ENCODE data around the gene SDR42E1. TPM values are rescaled to one million over a fixed set of nuclear protein-coding genes. Genes with fewer than 3 reads are reported as not detected.
A peak's percentile ranks its signal among the peaks of the same experiment; 100 is the strongest.

The SDR42E1 gene
- total RNA-seq, 6 experiments from 2014 or later, result 3.4 to 5.9 (median 4.5) TPM

DNA sequence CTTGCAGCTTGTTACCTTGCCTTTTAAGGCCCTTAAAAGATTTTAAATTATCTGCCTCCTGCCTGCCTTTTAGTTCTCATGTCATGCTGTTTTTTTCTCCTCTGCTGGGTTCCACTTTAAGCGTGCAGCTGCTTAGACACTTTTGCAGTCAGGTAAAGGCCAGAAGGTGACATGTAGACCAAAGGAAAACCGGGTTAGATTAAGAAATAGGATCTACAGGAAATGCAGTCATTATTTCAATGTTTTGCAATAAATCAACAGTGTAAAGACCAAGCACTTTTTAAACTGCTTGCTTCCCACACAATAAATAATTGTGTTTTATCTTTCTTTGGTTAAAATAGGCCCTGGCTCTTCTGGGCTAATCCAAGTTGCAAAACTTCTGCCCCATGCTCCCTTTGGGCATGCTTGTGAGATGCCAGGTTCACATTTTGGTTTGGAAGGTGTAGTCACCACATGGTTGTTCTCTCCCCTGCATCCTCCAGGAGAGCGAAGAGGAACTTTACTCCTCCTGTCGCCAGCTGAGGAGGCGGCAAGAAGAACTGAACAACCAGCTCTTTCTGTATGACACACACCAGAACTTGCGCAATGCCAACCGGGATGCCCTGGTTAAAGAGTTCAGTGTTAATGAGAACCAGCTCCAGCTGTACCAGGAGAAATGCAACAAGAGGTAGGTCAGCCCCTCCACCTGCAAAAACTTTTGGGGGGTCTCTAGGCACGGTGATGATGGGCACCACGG is 54.9 kb downstream of the SDR42E1 start:
- ATAC-seq, result peak; percentile 44 to 92 (median 74)
- peak; percentile 64 to 72 (median 68) for DNase-seq
- 53% methylated on average over 4 of the region's 9 CpGs for WGBS (ENCODE audit: insufficient coverage, low coverage, low lambda C conversion rate, missing lambda C conversion rate)
- peaks cover 0 to 13% (median 0%) of the 10 kb centered on the region in 4 donors for H3K4me1 ChIP-seq
- TF ChIP-seq POLR2A (IDR thresholded peaks at IDR 0.05), result no peak
- TF ChIP-seq, protein P1, sequence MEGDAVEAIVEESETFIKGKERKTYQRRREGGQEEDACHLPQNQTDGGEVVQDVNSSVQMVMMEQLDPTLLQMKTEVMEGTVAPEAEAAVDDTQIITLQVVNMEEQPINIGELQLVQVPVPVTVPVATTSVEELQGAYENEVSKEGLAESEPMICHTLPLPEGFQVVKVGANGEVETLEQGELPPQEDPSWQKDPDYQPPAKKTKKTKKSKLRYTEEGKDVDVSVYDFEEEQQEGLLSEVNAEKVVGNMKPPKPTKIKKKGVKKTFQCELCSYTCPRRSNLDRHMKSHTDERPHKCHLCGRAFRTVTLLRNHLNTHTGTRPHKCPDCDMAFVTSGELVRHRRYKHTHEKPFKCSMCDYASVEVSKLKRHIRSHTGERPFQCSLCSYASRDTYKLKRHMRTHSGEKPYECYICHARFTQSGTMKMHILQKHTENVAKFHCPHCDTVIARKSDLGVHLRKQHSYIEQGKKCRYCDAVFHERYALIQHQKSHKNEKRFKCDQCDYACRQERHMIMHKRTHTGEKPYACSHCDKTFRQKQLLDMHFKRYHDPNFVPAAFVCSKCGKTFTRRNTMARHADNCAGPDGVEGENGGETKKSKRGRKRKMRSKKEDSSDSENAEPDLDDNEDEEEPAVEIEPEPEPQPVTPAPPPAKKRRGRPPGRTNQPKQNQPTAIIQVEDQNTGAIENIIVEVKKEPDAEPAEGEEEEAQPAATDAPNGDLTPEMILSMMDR (IDR thresholded peaks at IDR 0.05), result no peak
- peak overlapping the region in 1 of 3 donors; percentile 56 for H3K27ac ChIP-seq
- peaks cover 0 to 6% (median 0%) of the 10 kb centered on the region in 4 donors for H3K9me3 ChIP-seq
- H3K36me3 ChIP-seq, result peaks cover 0 to 10% (median 0%) of the 10 kb centered on the region in 4 donors
- no peak overlapping the region for H3K4me3 ChIP-seq
- H3K27me3 ChIP-seq, result no peaks in the 10 kb centered on the region
- intact Hi-C loops (cut with DNase I), result no loop called here

DNA sequence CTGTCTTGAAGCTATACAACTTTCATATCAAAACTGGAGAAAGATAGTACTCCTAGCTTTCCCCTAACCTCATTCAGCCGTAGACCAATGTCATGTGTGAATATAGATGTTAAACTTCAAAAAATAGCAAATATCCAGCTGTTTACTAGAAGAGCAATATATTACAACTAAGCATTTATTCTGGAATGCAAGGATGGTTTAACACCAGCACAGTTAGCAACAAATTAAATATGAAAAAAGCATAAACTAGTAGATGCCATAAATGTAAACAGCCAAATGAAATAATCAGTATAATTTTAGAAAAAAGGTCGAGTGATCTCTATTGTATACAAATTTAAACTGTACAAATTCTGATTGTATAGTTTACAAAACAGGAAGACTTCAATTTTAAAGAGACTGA is 59.7 kb downstream of the SDR42E1 start:
- TF ChIP-seq POLR2A (IDR thresholded peaks at IDR 0.05), result no peak
- TF ChIP-seq, protein P1 (IDR thresholded peaks at IDR 0.05), result no peak
- intact Hi-C loops (cut with DNase I), result no loop called here
- Histone ChIP-seq H3K27ac (no peak overlapping the region), H3K4me1 (peaks cover 0 to 8% (median 0%) of the 10 kb centered on the region in 4 donors), H3K9me3 (peaks cover 0 to 9% (median 0%) of the 10 kb centered on the region in 4 donors), H3K27me3 (no peaks in the 10 kb centered on the region), H3K4me3 (no peak overlapping the region), H3K36me3 (no peaks in the 10 kb centered on the region)
- no peak for DNase-seq
- no peak for ATAC-seq
- 82% methylated on average over 2 of the region's 2 CpGs for WGBS (ENCODE audit: insufficient coverage, low coverage, low lambda C conversion rate, missing lambda C conversion rate)

DNA sequence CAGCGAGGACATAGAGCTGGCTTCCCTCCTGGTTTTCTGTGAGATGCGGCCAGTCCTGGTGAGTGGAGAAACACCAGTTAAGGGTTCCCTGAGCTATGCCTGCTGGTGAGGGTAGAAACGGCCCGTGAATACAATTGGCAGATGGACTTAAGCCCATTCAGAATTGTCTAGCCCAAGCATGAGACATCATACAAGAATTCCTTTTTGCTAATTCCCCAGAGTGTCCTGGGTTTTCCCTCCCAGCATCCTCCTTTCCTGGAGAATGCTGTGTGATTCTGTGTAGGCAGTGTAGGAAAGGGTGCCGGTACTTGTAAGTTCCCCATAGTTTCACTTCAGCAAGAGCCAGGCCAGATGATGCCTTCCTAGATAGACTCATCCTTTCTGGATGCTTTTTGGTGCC is 65.1 kb downstream of the SDR42E1 start:
- no peak overlapping the region for H3K4me3 ChIP-seq
- TF ChIP-seq, protein P1 (IDR thresholded peaks at IDR 0.05), result no peak
- no peak for TF ChIP-seq POLR2A (IDR thresholded peaks at IDR 0.05)
- H3K36me3 ChIP-seq, result peaks cover 0 to 5% (median 0%) of the 10 kb centered on the region in 4 donors
- ATAC-seq (no peak), DNase-seq (no peak)
- H3K27ac ChIP-seq, result no peak overlapping the region
- WGBS (ENCODE audit: insufficient coverage, low coverage, low lambda C conversion rate, missing lambda C conversion rate), result 94% methylated on average over 2 of the region's 5 CpGs
- peaks cover 0 to 1% (median 0%) of the 10 kb centered on the region in 4 donors for H3K9me3 ChIP-seq
- no peaks in the 10 kb centered on the region for H3K4me1 ChIP-seq
- no peaks in the 10 kb centered on the region for H3K27me3 ChIP-seq
- intact Hi-C loops (cut with DNase I), result no loop called here

DNA sequence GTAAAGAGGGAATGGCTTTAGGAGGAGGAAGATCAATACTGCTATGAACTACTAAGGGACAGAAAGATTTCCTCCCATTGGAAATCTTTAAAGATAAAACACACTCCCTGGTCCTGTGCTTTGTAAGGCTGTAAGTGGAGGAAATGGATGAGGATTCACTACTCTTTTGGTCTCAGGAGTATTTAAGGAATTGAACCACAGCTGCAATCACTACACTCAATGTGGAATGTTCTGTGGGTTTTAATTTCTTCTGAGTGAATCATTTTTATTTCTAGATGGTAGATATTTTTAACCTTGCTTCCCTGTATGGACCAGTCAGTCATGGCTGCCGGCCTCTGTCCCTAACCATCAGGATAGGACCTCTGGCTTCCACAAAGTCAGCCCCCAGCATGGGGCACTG is 65.6 kb downstream of the SDR42E1 start:
- TF ChIP-seq POLR2A (IDR thresholded peaks at IDR 0.05), result no peak
- TF ChIP-seq, protein P1 (IDR thresholded peaks at IDR 0.05), result no peak
- no CpG with 5 or more reads among the region's 1 CpG for WGBS (ENCODE audit: insufficient coverage, low coverage, low lambda C conversion rate, missing lambda C conversion rate)
- DNase-seq (no peak), ATAC-seq (no peak)
- Histone ChIP-seq H3K27me3 (no peaks in the 10 kb centered on the region), H3K36me3 (peaks cover 0 to 5% (median 0%) of the 10 kb centered on the region in 4 donors), H3K4me3 (no peak overlapping the region), H3K4me1 (no peaks in the 10 kb centered on the region), H3K9me3 (no peaks in the 10 kb centered on the region), H3K27ac (no peak overlapping the region)
- intact Hi-C loops (cut with DNase I), result no loop called here
